GM12864 (cell line): Measurements from ENCODE around the gene EME2.
"Not testable (repeated sequence)": the region's sequence is repeated elsewhere in the genome, so short reads cannot be mapped to it uniquely, and the experiment has no call there.

Source experiments
- DNase-seq: peaks from one replicate; pipeline ENCODE4 v3.0.0-alpha.2; 2011; ENCODE audit warnings: low read depth
- H3K4me3 ChIP-seq: 2 replicates; pipeline ENCODE4 v1.5.1; 2011; ENCODE audit warnings: mild to moderate bottlenecking, low read depth, low read length, control low read depth
- TF ChIP-seq, protein P1 (sequence below): IDR thresholded peaks from 2 replicates; pipeline ENCODE4 v1.5.1; 2011; ENCODE audit warnings: low read depth, mild to moderate bottlenecking, moderate library complexity, low read length, control low read depth, inconsistent platforms; ENCODE audit errors: missing control alignments

The EME2 gene

DNA sequence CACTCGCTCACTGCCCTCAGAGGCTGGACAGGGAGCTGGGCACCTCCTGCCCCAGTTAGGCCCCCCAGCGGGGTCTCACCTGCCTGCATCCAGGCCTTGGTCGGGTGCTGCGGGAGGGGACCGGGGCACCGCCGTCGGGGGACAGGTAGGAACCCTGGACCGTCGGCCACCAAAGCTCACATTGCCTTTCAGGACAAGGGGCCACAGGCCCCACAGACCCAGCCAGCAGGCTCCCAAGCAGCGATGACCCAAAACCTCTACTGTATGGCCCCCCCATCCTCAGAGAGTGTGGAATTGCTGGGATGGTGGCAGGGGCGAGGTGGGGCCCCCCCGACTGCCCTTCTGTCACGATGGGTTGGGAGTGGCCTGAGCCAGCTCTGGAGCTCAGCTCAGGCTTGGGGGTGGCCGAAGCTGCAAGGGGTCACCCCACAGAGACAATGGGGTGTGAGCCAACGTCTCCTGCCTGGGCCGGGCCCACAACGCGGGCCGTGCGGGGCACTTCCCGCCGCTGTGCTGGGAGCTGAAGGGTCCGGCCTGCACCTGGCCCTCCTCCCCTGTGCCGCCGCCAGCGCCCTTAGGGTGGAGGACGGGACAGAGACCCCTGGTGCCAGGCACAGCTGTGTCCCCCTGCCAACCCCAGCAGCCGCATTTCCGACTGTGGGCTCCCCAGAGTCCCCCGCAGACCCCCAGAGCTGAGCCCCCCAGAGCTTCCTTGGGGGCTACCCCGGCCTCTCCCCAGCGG is 20.4 kb downstream of the EME2 start:
- H3K4me3 ChIP-seq = no peak overlapping the region
- TF ChIP-seq, protein P1, sequence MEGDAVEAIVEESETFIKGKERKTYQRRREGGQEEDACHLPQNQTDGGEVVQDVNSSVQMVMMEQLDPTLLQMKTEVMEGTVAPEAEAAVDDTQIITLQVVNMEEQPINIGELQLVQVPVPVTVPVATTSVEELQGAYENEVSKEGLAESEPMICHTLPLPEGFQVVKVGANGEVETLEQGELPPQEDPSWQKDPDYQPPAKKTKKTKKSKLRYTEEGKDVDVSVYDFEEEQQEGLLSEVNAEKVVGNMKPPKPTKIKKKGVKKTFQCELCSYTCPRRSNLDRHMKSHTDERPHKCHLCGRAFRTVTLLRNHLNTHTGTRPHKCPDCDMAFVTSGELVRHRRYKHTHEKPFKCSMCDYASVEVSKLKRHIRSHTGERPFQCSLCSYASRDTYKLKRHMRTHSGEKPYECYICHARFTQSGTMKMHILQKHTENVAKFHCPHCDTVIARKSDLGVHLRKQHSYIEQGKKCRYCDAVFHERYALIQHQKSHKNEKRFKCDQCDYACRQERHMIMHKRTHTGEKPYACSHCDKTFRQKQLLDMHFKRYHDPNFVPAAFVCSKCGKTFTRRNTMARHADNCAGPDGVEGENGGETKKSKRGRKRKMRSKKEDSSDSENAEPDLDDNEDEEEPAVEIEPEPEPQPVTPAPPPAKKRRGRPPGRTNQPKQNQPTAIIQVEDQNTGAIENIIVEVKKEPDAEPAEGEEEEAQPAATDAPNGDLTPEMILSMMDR = no peak
- DNase-seq = no peak

DNA sequence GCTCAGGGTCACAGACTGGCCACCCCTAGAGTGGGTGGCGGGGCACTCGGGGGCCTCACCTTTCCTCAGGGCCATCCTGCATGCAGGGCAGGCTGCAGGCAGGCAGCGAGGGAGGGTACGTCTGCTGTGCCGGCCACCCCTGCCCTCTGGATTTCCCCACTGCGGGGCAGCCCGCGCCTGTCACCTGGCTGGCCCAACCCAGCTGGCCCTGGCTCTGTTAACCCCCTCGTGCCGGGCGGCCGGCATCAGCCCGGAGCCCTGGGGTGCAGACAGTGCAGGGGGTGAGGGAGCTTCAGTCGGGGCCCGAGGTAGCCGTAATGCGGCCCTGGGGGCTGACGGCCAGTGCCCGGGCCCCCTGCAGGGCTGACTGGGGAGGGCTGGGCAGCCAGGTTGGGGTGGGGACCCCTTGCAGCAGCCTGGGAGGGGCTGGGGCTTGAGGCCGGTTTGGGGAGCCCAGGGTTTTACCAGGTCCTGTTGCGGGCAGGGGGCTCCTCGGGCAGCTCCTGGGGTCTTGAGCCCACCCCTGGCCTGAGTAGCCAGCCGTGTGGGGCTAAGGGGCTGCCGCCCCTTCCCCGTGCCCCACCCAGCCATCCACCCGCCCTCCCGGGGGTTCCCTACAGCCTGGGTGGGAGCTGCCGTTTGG is 21.1 kb downstream of the EME2 start, which contains the start of gene IGFALS:
Gene IGFALS (minus strand): TSS at position 128 of the 643 bp plus-strand sequence. CDS start 53 bp downstream, at position 75.
- H3K4me3 ChIP-seq = no peak within 1 kb of the TSS
- no peak for DNase-seq
- TF ChIP-seq, protein P1 = no peak

DNA sequence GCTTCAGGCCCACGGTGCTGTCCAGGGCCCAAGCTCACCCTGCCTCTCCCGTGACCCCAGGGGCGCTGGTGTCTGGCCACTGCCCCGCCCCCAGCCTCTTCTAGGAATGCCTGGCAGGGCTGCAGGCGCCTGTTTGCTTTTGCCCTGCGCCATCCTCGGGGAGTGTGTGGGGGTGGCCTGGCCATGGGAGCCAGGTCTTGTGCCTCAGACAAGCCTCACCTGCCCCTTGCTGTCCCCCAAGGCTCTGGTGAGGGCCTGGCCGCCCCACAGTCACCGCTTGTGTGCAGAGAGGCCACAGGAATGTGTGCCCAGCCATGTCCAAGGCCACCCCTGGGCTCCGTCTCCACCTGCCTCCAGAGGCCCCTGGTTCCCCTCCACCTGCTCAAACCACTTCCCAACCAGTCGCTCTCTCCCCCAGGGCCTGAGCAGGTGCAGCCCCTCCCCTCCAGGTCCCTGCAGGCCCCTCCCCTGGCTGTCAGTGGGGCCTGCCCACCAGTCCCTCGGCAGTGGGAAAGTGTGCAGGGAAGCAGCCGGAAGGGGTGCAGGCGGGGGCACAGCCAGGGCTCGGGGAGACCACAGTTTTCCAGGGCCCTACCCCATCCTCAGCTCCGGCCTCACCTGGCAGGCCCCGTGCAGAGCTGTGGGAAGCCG is 21.7 kb downstream of the EME2 start:
- TF ChIP-seq, protein P1 = no peak
- DNase-seq = no peak
- no peak overlapping the region for H3K4me3 ChIP-seq

DNA sequence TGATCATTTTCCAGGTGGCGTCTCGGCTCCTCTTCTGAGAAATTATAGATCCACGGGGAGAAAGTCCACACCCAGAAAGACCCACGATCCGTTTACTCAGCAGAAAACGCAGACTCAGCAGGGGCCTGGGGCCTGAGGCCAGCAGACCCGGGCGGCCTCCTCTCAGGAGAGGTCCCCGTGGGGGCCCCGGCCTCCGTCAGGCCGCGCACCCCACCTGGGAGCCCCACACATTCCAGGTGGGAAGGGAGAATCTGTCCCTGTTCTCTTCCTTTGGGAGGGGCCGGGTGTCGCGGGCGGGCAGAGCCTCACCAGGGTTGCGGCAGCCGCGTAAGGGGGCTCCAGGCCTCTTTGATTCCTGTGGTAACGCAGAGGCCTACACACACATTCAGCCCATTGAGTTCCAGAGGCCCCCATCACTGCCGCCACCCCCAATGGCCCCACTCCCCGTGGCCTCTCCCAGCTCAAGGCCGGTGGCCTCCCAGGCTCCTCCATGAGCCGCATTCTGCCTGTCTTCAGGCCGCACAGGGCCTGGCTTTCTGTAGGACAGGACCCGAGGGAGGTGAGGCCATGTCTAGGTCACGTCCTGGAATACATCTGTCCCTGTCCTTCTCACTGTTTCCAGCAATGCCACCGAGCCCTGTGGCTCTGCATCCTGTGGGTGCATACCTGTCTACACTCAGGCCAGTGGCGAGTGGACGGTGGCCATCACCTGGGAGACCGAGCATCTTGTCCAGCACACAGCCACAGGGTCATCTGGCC is 22.5 kb downstream of the EME2 start:
- no peak overlapping the region for H3K4me3 ChIP-seq
- TF ChIP-seq, protein P1 = no peak
- no peak for DNase-seq

DNA sequence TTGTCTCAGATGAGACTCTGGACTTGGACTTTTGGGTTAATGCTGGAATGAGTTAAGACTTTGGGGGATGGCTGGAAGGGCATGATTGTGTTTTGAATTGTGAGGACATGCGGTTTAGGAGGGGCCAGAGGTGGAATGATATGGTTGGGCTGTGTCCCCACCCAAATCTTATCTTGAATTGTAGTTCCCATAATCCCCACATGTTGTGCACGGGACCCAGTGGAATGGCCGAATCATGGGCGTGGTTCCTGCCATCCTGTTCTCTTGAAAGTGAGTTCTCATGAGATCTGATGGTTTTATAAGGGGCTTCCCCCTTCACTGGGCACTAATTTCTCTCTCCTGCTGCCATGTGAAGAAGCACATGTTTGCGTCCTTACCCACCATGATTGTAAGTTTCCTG is 26.7 kb downstream of the EME2 start:
- not testable (repeated sequence) for H3K4me3 ChIP-seq, DNase-seq

DNA sequence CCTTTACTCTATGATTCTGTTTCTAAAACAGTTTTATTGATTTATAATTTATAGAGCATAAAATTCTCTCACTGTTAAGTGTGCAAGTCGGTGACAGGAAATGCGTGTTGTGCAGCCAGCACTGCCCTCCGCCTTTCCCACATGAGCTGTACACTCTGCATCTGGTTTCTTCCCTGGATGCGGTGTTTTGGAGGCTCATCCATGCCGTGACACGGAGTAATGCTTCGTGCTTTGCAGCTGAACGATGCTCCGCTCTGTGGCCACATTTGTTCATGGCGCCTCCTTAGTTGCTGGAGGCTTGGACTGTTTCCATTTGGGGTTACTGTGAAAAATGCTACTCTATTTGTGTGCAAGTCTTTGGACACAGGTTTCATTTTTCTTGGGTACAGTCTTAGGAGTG is 28.1 kb downstream of the EME2 start:
- TF ChIP-seq, protein P1 = no peak
- DNase-seq = no peak
- H3K4me3 ChIP-seq = no peak overlapping the region

DNA sequence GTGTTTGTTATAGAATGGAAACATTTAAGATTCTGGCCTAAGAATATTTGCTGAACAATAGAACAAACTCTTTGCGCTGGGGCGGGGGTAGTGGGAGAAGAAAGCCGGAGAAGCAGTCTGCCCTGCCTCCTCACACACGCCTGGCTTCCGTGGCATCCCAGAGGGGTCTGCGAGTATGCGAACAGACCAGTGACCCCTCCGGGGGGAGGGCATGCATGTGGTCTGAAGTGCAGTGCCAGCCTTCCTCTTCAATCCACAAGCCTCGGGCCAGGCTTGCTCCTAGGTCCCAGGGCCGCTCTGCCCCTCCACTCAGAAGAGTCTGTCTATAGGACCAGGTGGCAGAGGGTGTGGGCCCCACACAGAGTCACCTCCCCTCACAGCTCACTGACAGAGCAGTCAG is 35.0 kb downstream of the EME2 start:
- TF ChIP-seq, protein P1 = no peak
- no peak overlapping the region for H3K4me3 ChIP-seq
- no peak for DNase-seq
